ENCODE data around the gene UNC93B1.

DNA sequence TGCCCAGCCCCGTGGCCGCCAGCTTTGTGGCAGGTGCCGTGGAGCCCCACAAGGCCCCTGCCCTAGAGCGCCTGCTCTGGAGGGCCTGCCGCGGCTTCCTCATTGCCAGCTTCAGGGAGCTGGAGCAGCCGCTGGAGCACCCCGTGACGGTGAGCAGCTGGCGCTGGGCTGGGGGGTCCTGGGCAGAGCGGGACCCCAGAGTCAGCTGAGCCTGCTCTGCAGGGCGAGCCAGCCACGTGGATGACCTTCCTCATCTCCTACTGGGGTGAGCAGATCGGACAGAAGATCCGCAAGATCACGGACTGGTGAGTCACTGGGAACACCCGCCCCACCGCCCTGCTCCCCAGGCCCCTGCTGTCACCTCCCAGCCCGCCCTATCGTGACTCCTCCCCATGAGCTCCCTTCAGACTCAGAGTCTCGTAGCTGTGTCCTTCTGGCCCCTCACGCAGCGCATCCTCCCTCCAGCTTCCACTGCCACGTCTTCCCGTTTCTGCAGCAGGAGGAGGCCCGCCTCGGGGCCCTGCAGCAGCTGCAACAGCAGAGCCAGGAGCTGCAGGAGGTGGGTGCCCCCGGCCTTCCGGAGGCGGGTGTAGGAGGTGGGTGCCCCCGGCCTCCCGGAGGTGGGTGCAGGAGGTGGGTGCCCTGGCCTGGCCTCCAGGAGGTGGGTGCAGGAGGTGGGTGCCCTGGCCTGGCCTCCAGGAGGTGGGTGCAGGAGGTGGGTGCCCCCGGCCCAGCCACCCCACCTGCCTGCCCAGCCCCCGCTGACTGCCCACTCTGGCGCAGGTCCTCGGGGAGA is 39.6 kb upstream of the UNC93B1 start:
- TF ChIP-seq CTCF (IDR thresholded peaks at IDR 0.05; ENCODE audit: insufficient read depth, low read length) (no peak), POLR2AphosphoS5 (IDR thresholded peaks at IDR 0.05; ENCODE audit: low read depth) (no peak), REST (IDR thresholded peaks at IDR 0.05; ENCODE audit: insufficient replicate concordance, low read depth) (no peak)

Measured in HL-60 (cell line).